Stimulated activated naive CD4-positive, alpha-beta T cell treated with Interleukin-2 at 50 U/mL for 16 hours (primary cell): ENCODE results near the gene TAS1R1.

Experiments
- DNase-seq: peaks from one replicate; lab custom pipeline; 2025; lab: John Stamatoyannopoulos, UW

Gene TAS1R1

GRCh38 chr1:6554907-6555778, at the start of gene TAS1R1:
TAS1R1 (plus strand) TSS chr1:6555307; CDS start chr1:6555374, 67 bp downstream.
- no peak for DNase-seq

- DNase-seq, result no peak
Observed at GRCh38 chr1:6505367-6506209, 49.5 kb upstream of the TAS1R1 start.

GRCh38 chr1:6506210-6507036, 48.7 kb upstream of the TAS1R1 start:
- no peak for DNase-seq

GRCh38 chr1:6507037-6507428, 48.1 kb upstream of the TAS1R1 start:
- DNase-seq, result no peak

- no peak for DNase-seq
Observed at GRCh38 chr1:6507461-6507911, 47.6 kb upstream of the TAS1R1 start.

GRCh38 chr1:6508154-6508815, 46.8 kb upstream of the TAS1R1 start:
- DNase-seq, result no peak

GRCh38 chr1:6508816-6509189, 46.3 kb upstream of the TAS1R1 start:
- DNase-seq, result no peak

- DNase-seq, result no peak
Observed at GRCh38 chr1:6509220-6509918, 45.7 kb upstream of the TAS1R1 start.

- DNase-seq, result no peak
Observed at GRCh38 chr1:6509919-6510291, 45.2 kb upstream of the TAS1R1 start.

- DNase-seq, result no peak
Observed at GRCh38 chr1:6510493-6510892, 44.6 kb upstream of the TAS1R1 start.

GRCh38 chr1:6511056-6511455, 44.1 kb upstream of the TAS1R1 start:
- no peak for DNase-seq

- no peak for DNase-seq
Observed at GRCh38 chr1:6511561-6512244, 43.4 kb upstream of the TAS1R1 start.

GRCh38 chr1:6512245-6512907, 42.7 kb upstream of the TAS1R1 start:
- DNase-seq, result no peak

- no peak for DNase-seq
Observed at GRCh38 chr1:6512908-6513280, 42.2 kb upstream of the TAS1R1 start.

- DNase-seq, result no peak
Observed at GRCh38 chr1:6513320-6513801, 41.7 kb upstream of the TAS1R1 start.

GRCh38 chr1:6515771-6516170, 39.3 kb upstream of the TAS1R1 start:
- no peak for DNase-seq

GRCh38 chr1:6517435-6517851, 37.7 kb upstream of the TAS1R1 start:
- no peak for DNase-seq

- no peak for DNase-seq
Observed at GRCh38 chr1:6519491-6519934, 35.6 kb upstream of the TAS1R1 start.

GRCh38 chr1:6519935-6520671, 35.0 kb upstream of the TAS1R1 start:
- DNase-seq, result no peak
